CD4-positive, alpha-beta T cell treated with Interleukin-17A for 4 hours (primary cell): Measurements from ENCODE around the gene KLHL11.
"Not testable (repeated sequence)": the region's sequence is repeated elsewhere in the genome, so short reads cannot be mapped to it uniquely, and the experiment has no call there.

Source experiments
- DNase-seq: peaks from one replicate; pipeline ENCODE4 v3.0.0-alpha.2; 2020; ENCODE audit warnings: mixed read lengths

KLHL11 gene

DNA sequence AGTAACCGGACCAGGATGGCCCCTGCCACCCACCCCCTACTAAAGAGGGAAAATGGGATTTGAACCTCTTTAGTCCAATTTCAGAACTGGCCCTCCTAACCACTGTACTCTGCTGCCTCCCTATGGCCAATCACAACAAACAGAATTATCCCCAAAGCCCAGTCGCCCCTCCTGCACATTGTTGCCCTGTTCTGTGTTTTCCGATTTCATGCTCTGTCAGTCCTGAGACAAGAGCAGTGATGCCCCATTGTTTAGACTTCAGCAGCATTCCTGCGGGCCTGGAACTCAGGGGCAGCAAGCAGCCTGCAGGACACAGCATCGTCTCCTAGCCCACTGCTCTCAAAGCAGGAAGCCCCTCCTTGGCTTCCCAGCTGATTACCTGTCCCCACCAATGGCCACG, 20.5 kb upstream of the KLHL11 start:
- peak; percentile 23 for DNase-seq

DNA sequence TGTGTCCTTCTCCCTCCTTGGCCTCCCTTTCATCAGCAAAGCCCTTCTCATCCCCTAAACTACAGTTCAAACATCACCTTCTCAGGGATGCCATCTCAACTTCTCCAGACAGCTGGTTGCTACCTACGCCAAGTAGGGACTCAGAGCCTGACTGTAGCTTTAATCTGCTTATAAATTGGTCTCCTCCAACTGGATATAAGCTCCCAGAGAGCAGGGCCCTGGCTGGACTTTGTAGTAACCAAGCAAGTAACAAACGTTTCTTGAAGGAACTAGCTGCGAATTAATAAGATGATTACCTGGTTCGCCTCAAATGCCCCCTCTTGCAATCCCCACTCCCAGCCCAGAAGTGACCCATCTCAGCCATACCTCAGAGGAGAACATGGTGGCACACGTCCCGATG, 17.5 kb upstream of the KLHL11 start:
- DNase-seq = no peak

DNA sequence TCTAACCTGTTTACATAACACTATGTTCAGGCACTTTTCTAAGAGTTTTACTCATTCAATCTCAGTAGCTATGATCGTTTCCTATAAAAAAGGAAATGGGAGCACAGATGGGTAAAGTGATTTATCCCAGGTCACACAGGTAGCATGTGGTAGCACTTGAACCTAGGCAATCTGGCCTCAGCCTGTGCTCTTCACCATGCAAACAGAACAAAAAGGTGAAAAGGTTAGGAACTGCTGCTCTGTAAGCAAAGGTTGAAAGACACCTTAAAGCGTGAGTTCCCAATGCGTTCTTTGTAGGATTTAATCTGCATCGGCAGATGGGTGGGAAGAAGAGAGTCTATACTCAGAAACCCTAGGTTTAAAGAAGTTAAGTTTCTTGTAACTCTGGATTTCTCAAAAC, 14.9 kb upstream of the KLHL11 start:
- no peak for DNase-seq

DNA sequence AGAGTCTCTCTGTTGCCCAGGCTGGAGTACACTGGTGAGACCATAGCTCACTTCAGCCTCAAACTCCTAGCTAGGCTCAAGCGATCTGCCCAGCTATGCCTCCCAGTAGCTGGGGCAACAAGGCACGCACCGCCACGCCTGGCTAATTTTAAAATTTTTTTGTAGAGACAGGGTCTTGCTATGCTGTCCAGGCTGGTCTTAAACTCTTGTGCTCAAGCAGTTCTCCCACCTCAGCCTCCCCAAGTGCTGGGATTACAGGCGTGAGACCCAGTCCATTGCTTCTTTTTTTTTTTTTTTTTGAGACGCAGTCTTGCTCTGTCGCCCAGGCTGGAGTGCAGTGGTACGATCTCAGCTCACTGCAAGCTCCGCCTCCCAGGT, 9.1 kb upstream of the KLHL11 start:
- not testable (repeated sequence) for DNase-seq

DNA sequence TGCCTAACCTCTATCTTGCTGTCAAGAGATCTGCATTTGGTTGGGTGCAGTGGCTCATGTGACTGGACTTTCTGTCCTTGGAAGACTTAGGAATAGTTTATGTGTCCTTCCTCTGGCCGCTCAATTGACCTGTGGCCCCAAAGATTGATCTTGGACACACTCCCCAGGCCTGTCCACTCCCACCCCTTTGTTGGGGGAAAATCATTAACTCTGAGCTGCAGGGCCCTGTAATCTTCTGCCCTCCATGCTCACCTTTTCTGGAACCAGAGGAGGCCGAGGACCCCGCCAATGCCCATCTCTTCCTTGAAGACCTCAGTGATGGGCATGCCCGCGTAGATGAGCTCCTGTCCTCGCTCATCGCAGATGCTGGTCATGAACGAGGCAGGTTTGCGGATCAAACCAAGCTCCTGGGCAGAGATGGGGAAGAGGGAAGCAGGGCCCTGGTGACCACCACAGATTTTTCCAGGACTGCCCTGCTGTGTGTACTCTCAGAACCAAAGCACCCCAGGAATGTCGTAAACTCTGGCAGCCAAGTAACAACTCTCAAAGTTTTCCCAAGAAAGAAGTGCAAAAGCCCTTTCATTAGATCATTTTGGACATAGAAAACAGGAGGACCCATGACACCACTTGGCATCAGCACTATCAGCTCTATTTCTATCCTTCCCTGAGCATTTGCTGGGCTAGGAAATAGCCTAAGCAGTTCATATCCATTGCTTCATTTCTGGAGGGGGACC, 8.5 kb upstream of the KLHL11 start:
- no peak for DNase-seq

DNA sequence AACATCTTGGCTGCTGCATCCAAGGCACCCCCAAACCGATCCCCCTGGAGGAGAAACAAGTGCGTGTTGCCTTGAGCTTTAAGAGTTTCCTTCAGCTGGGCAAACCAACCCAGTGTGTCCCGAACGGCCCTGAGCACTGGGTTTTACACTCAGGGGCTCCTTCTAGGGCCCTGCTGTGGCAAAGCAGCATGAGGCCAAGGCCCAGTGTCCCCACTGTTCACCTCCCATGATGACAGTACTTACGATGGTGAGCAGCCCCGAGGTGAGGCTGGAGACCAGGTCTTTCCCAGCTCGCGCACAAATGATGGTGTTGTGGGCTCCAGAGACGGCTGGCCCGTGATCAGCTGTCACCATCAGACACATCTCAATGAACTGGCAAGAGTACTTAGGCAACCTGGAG, 6.6 kb upstream of the KLHL11 start:
- DNase-seq = no peak

DNA sequence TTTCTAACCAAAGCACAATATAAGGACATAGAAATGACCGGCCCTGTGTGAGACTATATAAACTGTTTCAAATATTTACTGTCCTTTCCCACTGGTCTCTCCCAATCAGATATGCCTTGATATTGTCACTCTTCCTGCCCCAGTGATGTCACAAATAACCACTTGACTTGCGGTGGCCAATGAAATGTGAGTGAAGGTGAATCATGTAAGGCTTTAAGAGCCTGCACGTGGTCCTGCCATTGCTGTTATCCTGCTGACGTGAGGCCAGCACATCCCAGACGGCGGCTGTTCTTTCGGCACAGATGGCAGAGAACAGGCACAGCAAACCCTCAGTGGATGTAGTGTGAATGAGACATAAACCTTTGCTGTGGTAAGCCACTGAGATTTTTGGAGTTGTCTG, 5.4 kb upstream of the KLHL11 start:
- DNase-seq = no peak

DNA sequence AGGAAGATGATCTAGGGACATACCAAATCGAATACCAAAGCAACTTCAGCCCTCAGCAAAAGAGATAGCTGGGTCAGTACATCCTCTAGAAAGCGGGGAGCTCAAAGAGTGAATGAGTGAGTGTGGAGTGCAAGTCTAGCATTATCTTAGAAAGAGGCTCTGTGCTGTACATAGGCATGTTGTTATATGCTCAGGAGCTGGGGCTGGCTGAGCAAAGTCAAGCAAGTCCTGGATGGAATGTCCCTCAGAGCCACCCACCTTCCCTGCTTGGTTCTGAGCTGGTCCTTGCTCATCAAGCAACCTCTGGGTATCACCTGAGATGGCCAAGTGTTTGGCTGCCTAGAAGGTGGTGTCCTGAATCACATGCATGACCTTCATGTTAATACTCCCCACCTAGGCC, 4.9 kb upstream of the KLHL11 start:
- no peak for DNase-seq

DNA sequence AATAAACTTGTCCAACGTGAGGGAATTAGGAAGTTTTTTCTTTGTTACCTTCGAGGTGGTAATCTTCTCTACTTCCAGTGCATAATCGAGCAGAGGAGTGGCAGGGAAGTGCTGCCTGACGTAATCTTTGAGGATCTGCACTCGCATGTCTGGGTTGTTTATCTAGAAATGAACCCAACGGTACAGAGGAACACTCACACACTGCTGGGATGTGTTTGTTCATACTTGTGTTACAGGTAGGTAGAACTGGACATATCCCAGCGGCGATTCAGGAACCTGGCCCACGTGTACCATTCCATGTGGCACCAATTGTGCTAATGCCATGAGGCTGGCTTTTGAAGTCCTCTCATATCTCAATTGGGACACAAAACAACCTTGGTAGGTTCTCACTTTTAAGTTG, 4.2 kb upstream of the KLHL11 start:
- no peak for DNase-seq

DNA sequence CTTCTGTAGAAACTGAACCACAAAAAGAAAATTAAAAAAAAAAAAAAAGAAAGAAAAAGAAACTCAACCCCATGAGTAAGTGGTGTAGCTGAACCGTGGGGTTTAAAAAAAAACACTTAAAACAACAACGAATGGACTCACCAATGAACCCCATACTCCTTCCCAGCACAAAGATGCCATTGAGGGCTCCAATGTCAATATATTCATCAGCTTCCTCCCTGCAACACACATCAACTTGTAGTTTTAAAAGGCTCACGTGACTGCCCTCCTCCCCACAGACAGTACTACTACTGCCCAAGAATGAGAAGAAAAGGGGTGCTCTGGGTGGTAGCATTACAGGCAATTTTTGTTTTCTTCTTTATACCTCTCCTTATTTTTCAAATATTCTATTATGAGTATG, 3.3 kb upstream of the KLHL11 start:
- DNase-seq = no peak

DNA sequence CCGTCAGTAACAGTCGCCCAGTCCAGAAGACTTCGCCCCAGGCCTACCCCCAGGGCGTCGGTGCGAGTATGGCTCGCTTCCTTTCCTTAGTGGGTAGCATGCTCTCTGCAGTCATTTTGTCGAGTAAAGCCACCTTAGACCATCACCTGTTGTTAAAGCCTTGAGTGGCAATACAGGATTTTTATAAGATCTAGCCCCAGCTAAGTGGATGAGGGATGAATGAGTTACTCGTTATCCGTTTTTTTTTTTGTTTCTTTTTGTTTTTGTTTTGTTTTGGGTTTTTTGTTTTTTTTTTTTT, 322 bp upstream of the KLHL11 start:
- DNase-seq = no peak

DNA sequence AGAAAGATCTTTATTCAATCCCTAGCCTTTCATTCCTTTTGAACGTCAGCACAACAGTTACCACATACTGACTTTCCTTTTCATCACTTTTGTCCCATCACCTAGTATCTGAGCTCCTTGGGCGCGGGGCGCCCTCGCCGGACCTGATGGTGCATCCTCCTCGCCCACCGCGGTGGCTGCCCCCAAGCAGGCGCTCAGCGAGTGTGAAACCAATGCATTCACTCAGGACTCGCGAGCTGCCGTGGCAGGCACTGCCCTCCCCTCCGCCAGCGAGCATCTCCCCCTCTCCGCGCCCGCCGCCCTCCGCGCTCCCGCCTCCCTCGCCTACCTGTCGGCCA, 756 bp downstream of the KLHL11 start:
- no peak for DNase-seq

DNA sequence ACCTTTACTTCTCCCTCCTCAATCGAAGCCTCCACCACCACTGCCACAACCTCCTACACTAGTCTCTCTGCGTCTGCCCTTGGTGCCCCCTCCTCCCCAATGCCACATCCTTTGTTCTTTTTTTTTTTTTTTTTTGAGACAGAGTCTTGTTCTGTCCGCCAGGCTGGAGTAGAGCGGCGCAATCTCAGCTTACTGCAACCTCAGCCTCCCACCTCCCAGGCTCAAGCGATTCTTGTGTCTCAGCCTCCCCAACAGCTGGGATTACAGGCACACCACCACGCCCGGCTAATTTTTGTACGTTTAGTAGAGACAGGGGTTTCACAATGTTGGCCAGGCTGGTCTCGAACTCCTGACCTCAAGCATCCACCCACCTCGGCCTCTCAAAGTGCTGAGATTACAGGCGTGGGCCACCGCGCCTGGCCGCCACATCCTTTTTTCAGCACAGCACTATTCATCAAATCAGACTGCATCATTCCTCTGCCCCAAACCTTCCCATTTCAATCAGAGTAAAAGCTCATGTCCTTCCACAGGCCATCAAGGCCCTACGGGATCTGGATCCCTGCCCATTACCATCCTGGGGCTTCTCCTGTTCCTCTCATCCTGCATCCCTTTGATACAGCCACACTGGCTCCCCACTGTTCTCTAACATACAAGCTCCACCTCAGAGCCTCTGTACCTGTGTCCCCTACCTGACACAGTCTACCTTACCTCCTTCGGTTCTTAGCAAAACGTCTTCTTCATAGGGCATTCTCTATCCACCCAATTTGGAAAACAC, 2.0 kb downstream of the KLHL11 start:
- peak; percentile 40 for DNase-seq

DNA sequence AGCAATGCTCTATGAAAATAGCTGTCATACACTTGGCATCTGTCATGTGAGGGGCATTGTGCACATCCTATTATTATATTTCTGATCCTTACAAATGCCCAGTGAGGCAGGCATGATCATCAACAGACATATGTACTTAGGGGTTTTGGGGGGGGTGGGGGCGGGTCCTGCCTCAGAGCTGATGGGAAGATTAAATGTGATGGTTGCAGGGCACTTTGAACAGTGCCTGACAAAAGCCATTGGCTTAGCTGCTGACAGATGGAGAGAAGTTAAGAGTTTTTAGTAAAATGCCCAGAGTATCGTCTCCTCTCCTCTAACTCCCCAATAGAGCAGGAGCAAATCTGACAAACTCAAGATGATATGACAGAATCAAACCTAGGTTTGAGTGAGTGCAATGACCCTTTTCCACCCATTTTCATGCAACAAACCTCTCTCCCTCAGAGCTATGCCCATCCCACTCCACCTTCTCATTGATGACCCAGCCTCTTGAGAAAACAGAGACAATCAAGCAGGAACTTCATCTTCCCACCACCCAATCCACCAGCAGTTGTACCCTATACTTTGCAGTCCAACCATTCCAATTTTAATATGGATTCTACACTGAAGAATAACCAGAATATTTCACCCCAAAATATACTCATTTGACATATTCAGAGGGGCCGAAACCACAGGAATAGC, 4.8 kb downstream of the KLHL11 start:
- DNase-seq = no peak

DNA sequence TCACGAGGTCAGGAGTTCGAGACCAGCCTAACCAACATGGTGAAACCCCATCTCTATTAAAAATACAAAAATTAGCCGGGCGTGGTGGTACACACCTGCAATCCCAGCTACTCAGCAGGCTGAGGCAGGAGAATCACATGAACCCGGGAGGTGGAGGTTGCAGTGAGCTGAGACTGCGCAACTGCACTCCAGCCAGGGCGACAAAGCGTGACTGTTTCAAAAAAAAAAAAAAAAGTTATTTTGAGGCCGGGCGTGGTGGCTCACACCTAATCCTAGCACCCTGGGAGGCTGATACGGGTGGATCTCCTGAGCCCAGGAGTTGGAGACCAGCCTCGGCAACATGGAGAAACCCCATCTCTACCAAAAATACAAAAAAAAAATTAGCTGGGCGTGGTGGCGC, 13.8 kb downstream of the KLHL11 start:
- not testable (repeated sequence) for DNase-seq

DNA sequence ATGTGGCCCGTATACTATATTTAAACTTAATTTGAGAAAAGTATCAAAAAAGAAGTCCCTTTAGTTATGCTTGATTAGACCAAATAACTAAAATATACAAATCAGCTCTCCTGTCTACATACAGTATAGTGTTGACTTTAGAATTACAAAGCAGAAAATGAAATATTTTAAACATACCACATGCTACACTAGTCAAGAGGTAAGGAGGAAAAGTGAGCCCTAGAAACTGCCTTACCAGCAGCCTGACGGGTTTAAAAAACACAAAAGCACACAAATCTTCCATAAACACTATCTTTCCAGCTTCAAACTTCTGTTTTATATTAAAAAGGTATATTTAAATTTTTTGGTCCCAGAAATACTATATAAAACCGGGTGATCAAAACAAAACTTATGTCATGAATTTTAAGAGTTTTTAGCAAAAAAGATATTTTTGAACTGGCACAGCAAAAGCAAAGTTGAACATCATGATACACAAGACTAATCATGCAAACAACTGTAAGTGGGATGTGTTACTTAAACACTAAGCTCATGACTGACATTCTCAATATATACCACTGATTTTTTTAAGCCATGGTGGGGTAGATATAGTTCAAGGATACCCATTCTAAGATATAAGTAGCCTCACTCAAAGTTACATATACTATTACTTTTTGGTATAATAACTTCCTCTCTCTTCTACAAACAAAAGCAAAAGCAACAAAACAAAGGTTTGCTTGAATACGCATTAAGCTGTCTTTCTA, 15.8 kb downstream of the KLHL11 start:
- no peak for DNase-seq

DNA sequence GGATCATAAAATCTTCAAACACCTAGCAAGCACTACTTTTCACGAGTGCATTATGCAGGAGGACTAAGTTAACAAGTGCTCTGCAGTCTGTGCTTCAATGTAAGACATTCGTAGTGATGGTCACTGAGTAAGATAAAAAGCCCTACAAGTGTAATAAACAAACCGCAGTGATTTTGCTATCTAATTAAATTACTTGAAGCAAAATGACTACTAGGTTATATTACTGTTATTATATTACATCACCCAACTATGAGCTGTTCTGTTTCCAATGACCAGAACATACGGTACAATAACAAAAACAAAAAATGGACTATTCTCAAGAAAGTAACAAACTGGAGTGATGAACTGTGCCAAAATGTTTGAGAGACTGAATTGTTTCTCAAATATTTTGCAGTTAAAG, 16.4 kb downstream of the KLHL11 start:
- no peak for DNase-seq

DNA sequence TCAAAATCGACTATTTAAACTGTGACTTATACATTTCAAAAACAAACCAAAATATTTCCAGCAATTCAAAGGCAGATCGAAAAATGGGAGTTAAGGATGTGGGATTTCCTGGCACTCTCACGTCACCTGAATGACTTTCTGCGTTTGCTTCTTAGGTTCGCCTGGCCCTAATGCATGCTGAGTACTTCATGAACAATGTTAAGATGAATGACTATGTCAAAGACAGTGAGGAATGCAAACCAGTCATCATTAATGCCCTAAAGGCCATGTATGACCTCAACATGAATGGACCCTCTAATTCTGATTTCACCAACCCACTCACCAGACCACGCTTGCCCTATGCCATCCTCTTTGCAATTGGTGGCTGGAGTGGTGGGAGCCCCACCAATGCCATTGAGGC, 20.3 kb downstream of the KLHL11 start:
- DNase-seq = no peak

DNA sequence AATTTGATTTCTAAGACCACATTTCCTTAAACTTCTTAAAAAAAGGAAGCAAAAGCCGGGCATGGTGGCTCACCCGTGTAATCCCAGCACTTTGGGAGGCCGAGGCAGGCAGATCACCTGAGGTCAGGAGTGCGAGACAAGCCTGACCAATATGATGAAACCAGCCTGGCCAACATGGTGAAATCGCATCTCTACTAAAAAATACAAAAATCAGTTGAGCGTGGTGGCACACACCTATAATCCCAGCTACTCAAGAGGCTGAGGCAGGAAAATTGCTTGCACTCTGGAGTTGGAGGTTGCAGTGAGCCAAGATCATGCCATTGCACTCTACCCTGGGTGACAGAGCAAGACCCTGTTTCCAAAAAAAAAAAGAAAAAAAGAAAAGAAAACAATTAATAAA, 24.4 kb downstream of the KLHL11 start:
- not testable (repeated sequence) for DNase-seq

DNA sequence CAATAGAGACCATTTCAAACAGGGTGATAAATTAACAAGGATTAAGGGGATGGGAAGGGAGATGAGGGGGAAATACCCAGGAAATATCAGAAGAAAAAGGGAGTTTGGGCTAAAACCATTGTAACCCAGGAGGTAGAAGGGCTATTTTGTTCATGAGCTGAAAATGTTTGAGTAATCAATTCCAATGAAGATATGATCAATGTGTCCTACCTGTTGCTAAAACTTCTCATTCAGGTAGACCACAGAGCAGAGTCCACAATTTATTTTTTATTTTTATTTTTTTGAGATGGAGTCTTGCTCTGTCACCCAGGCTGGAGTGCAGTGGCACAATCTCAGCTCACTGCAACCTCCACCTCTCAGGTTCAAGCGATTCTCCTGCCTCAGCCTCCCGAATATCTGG, 25.8 kb downstream of the KLHL11 start:
- not testable (repeated sequence) for DNase-seq

DNA sequence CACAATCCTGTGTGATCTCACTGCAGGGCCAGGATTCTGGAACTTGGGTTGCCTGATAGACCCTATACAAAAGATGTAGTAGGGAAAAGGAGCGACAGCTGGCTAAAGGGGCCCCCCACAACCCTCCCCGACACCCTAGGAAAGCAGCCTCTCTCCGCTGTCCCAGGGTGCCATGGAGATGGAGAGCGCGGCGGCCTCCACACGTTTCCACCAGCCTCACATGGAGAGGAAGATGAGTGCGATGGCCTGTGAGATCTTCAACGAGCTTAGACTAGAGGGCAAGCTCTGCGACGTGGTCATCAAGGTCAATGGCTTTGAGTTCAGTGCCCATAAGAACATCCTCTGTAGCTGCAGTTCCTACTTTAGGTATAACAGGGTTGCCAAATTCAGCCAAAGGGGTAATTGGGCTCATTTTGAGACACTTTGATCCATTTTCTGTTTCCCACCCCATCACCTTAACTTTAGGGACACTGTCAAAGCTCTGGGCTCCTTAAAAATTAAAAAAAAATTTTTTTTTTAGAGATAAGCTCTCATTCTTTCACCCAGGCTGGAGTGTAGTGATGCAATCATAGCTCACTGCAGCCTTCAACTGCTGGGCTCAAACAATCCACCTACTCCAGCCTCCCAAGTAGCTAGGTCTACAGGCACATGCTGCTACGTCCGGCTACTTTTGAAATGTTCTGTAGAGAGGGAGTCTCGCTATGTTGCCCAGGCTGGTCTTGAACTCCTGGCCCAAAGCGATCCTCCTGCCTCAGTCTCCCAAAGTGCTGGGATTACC, 27.3 kb downstream of the KLHL11 start, which contains the start of gene KLHL10:
KLHL10 (plus strand) TSS at position 65 of the 778 bp plus-strand sequence; CDS start at position 173, 108 bp downstream.
- DNase-seq = no peak

DNA sequence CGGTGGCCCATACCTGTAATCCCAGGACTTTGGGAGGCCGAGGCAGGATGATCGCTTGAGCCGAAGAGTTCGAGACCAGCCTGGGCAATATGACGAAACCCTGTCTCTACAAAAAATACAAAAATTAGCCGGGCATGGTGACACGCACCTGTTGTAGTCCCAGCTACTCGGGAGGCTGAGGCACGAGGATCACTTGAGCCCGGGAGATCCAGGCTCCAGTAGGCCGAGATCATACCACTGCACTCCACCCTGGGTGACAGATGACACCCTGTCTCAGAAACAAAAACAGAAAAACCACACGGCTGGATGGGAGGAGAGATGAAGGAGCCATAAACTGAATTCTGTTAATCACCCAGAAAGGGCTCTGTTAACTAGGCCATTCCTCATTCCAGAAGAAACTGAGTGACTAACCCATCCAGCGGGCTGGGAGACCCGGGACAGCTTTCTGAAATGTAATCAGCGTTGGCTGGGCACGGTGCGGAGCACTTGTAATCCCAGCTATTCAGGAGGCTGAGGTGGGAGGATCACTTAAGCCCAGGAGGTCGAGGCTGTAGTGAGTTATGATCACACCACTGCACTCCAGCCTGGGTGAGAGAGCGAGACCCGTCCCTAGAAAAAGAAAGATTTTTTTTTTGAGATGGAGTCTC, 28.6 kb downstream of the KLHL11 start:
- no peak for DNase-seq
